ENCODE measurements around the gene IL10RA.

GRCh38 chr11:118015385-118015841, 29.2 kb downstream of the IL10RA start:
- TF ChIP-seq POLR2A (IDR thresholded peaks at IDR 0.05), result no peak
- TF ChIP-seq, protein P1, sequence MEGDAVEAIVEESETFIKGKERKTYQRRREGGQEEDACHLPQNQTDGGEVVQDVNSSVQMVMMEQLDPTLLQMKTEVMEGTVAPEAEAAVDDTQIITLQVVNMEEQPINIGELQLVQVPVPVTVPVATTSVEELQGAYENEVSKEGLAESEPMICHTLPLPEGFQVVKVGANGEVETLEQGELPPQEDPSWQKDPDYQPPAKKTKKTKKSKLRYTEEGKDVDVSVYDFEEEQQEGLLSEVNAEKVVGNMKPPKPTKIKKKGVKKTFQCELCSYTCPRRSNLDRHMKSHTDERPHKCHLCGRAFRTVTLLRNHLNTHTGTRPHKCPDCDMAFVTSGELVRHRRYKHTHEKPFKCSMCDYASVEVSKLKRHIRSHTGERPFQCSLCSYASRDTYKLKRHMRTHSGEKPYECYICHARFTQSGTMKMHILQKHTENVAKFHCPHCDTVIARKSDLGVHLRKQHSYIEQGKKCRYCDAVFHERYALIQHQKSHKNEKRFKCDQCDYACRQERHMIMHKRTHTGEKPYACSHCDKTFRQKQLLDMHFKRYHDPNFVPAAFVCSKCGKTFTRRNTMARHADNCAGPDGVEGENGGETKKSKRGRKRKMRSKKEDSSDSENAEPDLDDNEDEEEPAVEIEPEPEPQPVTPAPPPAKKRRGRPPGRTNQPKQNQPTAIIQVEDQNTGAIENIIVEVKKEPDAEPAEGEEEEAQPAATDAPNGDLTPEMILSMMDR (IDR thresholded peaks at IDR 0.05), result no peak
